Non-pigmented ciliary epithelial cell (primary cell): ENCODE results near the gene UBIAD1.
"Not testable (repeated sequence)": the region's sequence is repeated elsewhere in the genome, so short reads cannot be mapped to it uniquely, and the experiment has no call there.

ENCODE experiments used
- DNase-seq: peaks from one replicate; pipeline ENCODE4 v3.0.0-alpha.2; 2010; ENCODE audit warnings: low read depth

UBIAD1 gene

GRCh38 chr1:11279630-11280029 lies 6.6 kb downstream of the UBIAD1 start:
- DNase-seq, result no peak

GRCh38 chr1:11280719-11281376 lies 7.8 kb downstream of the UBIAD1 start:
- no peak for DNase-seq

GRCh38 chr1:11281518-11282331 lies 8.7 kb downstream of the UBIAD1 start:
- peak; percentile 90 for DNase-seq

- no peak for DNase-seq
Measured at GRCh38 chr1:11283151-11283550, 10.2 kb downstream of the UBIAD1 start.

- DNase-seq, result no peak
Measured at GRCh38 chr1:11284784-11285183, 11.8 kb downstream of the UBIAD1 start.

GRCh38 chr1:11285883-11286734 lies 13.1 kb downstream of the UBIAD1 start:
- DNase-seq, result no peak

GRCh38 chr1:11286735-11287410 lies 13.9 kb downstream of the UBIAD1 start:
- no peak for DNase-seq

GRCh38 chr1:11289064-11289463 lies 16.1 kb downstream of the UBIAD1 start:
- no peak for DNase-seq

GRCh38 chr1:11291049-11291448 lies 18.1 kb downstream of the UBIAD1 start:
- no peak for DNase-seq

GRCh38 chr1:11293856-11294255 lies 20.9 kb downstream of the UBIAD1 start:
- no peak for DNase-seq

GRCh38 chr1:11294951-11295350 lies 22.0 kb downstream of the UBIAD1 start:
- DNase-seq, result no peak

GRCh38 chr1:11295905-11296304 lies 22.9 kb downstream of the UBIAD1 start:
- DNase-seq, result no peak

- not testable (repeated sequence) for DNase-seq
Measured at GRCh38 chr1:11297774-11298173, 24.8 kb downstream of the UBIAD1 start.

GRCh38 chr1:11298390-11299224 lies 25.6 kb downstream of the UBIAD1 start:
- DNase-seq, result no peak

GRCh38 chr1:11299225-11299574 lies 26.2 kb downstream of the UBIAD1 start:
- DNase-seq, result no peak

GRCh38 chr1:11301601-11302000 lies 28.6 kb downstream of the UBIAD1 start:
- no peak for DNase-seq

- no peak for DNase-seq
Measured at GRCh38 chr1:11302366-11302765, 29.4 kb downstream of the UBIAD1 start.

GRCh38 chr1:11305516-11305915 lies 32.5 kb downstream of the UBIAD1 start:
- not testable (repeated sequence) for DNase-seq

GRCh38 chr1:11307852-11308251 lies 34.9 kb downstream of the UBIAD1 start:
- no peak for DNase-seq

- DNase-seq, result no peak
Measured at GRCh38 chr1:11308699-11309224, 35.8 kb downstream of the UBIAD1 start.

GRCh38 chr1:11309385-11309784 lies 36.4 kb downstream of the UBIAD1 start:
- no peak for DNase-seq
